ENCODE results near the gene GALNT2.

- TF ChIP-seq, protein P1, sequence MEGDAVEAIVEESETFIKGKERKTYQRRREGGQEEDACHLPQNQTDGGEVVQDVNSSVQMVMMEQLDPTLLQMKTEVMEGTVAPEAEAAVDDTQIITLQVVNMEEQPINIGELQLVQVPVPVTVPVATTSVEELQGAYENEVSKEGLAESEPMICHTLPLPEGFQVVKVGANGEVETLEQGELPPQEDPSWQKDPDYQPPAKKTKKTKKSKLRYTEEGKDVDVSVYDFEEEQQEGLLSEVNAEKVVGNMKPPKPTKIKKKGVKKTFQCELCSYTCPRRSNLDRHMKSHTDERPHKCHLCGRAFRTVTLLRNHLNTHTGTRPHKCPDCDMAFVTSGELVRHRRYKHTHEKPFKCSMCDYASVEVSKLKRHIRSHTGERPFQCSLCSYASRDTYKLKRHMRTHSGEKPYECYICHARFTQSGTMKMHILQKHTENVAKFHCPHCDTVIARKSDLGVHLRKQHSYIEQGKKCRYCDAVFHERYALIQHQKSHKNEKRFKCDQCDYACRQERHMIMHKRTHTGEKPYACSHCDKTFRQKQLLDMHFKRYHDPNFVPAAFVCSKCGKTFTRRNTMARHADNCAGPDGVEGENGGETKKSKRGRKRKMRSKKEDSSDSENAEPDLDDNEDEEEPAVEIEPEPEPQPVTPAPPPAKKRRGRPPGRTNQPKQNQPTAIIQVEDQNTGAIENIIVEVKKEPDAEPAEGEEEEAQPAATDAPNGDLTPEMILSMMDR (conservative IDR thresholded peaks at IDR 0.05; ENCODE audit: low read depth, low read length) = no peak
- no peak for TF ChIP-seq RFX5 (IDR thresholded peaks at IDR 0.05; ENCODE audit: low read depth, low read length)
- TF ChIP-seq POLR2A (IDR thresholded peaks at IDR 0.05; ENCODE audit: low read depth, low read length) = no peak
- TF ChIP-seq, protein P2, sequence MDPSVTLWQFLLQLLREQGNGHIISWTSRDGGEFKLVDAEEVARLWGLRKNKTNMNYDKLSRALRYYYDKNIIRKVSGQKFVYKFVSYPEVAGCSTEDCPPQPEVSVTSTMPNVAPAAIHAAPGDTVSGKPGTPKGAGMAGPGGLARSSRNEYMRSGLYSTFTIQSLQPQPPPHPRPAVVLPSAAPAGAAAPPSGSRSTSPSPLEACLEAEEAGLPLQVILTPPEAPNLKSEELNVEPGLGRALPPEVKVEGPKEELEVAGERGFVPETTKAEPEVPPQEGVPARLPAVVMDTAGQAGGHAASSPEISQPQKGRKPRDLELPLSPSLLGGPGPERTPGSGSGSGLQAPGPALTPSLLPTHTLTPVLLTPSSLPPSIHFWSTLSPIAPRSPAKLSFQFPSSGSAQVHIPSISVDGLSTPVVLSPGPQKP (IDR thresholded peaks at IDR 0.05; ENCODE audit: borderline replicate concordance, low read depth, low read length) = no peak
- no peak for TF ChIP-seq MXI1 (IDR thresholded peaks at IDR 0.05; ENCODE audit: borderline replicate concordance, low read depth, low read length)
- TF ChIP-seq MAZ (IDR thresholded peaks at IDR 0.05; ENCODE audit: borderline replicate concordance, low read depth, low read length) = no peak
- no peak for TF ChIP-seq BHLHE40 (IDR thresholded peaks at IDR 0.05; ENCODE audit: low read depth, low read length)
- no peak for TF ChIP-seq RAD21 (IDR thresholded peaks at IDR 0.05; ENCODE audit: low read length)
- TF ChIP-seq NFE2L2 (IDR thresholded peaks at IDR 0.05; ENCODE audit: low read depth, low read length) = no peak
- no peak for TF ChIP-seq FOS (IDR thresholded peaks at IDR 0.05; ENCODE audit: low read depth, low read length)
- no peak for TF ChIP-seq RCOR1 (IDR thresholded peaks at IDR 0.05; ENCODE audit: insufficient replicate concordance, low read length)
- TF ChIP-seq MAFK (IDR thresholded peaks at IDR 0.05; ENCODE audit: low read depth, low read length) = no peak
- no peak for TF ChIP-seq SMC3 (IDR thresholded peaks at IDR 0.05; ENCODE audit: low read depth, low read length)
- TF ChIP-seq, protein P3, sequence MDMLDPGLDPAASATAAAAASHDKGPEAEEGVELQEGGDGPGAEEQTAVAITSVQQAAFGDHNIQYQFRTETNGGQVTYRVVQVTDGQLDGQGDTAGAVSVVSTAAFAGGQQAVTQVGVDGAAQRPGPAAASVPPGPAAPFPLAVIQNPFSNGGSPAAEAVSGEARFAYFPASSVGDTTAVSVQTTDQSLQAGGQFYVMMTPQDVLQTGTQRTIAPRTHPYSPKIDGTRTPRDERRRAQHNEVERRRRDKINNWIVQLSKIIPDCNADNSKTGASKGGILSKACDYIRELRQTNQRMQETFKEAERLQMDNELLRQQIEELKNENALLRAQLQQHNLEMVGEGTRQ (IDR thresholded peaks at IDR 0.05; ENCODE audit: low read depth, low read length) = no peak
These were observed 46.2 kb downstream of the GALNT2 start for GRCh38 chr1:230113235-230113592.

All from IMR-90 (cell line).